IPS-18a (cell line): Measurements from ENCODE around the gene KL.

Experiments used
- H3K27ac ChIP-seq: one replicate; pipeline ENCODE4 v1.5.1; 2013; ENCODE audit warnings: low read length
- H3K27me3 ChIP-seq: one replicate; pipeline ENCODE4 v1.6.1; 2013; ENCODE audit warnings: mild to moderate bottlenecking, low read length; ENCODE audit not compliant: control insufficient read depth, insufficient read depth
- H3K36me3 ChIP-seq: one replicate; pipeline ENCODE4 v1.6.1; 2013; ENCODE audit warnings: low read depth, low read length; ENCODE audit not compliant: control insufficient read depth
- H3K4me1 ChIP-seq: one replicate; pipeline ENCODE4 v1.6.1; 2013; ENCODE audit warnings: low read depth, low read length; ENCODE audit not compliant: control insufficient read depth
- H3K4me3 ChIP-seq: one replicate; pipeline ENCODE4 v1.5.1; 2013; ENCODE audit warnings: low read length
- H3K9ac ChIP-seq: one replicate; pipeline ENCODE4 v1.6.1; 2013; ENCODE audit warnings: mild to moderate bottlenecking, low read length, moderate library complexity
- H3K9me3 ChIP-seq: one replicate; pipeline ENCODE4 v1.6.1; 2013; ENCODE audit warnings: low read depth, low read length; ENCODE audit not compliant: control insufficient read depth

Gene KL

GRCh38 chr13:33050161-33050560 is 33.9 kb downstream of the KL start:
- Histone ChIP-seq H3K4me3 (no peak overlapping the region), H3K9ac (no peak overlapping the region), H3K27me3 (no peaks in the 10 kb centered on the region), H3K36me3 (no peaks in the 10 kb centered on the region), H3K9me3 (no peaks in the 10 kb centered on the region), H3K27ac (no peak overlapping the region), H3K4me1 (no peaks in the 10 kb centered on the region)

GRCh38 chr13:33051632-33052031 is 35.4 kb downstream of the KL start:
- Histone ChIP-seq H3K4me3 (no peak overlapping the region), H3K4me1 (no peaks in the 10 kb centered on the region), H3K27ac (no peak overlapping the region), H3K9me3 (no peaks in the 10 kb centered on the region), H3K27me3 (no peaks in the 10 kb centered on the region), H3K36me3 (no peaks in the 10 kb centered on the region), H3K9ac (no peak overlapping the region)

GRCh38 chr13:33052506-33053280 is 36.5 kb downstream of the KL start:
- no peaks in the 10 kb centered on the region for H3K36me3 ChIP-seq
- H3K4me3 ChIP-seq = no peak overlapping the region
- H3K4me1 ChIP-seq = no peaks in the 10 kb centered on the region
- H3K27ac ChIP-seq = no peak overlapping the region
- no peaks in the 10 kb centered on the region for H3K9me3 ChIP-seq
- H3K27me3 ChIP-seq = no peaks in the 10 kb centered on the region
- no peak overlapping the region for H3K9ac ChIP-seq

GRCh38 chr13:33053397-33054066 is 37.3 kb downstream of the KL start:
- H3K9me3 ChIP-seq = no peaks in the 10 kb centered on the region

DNA sequence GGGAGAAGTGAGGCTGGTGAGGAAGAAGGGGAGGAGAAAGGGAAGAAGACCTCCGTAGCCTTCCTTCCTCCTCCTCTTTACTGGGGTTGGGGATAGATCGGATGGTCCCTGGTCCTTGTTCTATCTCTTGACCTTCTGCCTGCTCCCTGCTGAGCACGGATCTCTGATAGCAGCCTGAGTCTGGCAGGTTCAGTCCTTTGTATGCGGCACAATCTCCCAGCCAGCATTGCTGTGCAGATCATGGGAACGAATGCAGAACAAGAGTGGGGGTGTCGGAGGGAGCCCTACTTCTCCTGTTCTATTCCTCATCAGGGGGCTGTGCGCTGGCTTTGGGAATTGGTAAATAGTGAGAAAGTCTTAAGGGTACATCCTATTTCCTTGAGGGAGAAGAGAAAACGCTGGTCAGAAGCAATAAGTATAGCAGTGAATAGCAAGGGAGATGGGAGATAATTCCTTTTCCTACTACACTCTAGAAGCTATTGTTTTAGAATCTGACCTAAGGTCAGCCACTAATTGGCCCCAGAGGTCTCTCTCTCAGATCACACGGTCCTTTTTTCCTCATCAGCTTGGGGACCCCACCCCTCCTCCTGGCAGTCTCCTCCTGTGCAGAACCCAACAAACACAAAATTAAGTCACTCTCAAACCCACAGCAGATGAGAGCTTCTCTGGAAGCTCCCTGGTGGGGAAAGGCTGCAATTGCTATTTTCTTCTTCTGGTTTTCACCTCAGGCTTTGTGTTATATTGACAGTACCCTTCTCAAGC is 41.0 kb downstream of the KL start:
- H3K27me3 ChIP-seq = no peaks in the 10 kb centered on the region
- no peak overlapping the region for H3K4me3 ChIP-seq
- H3K9ac ChIP-seq = no peak overlapping the region
- H3K4me1 ChIP-seq = no peaks in the 10 kb centered on the region
- no peaks in the 10 kb centered on the region for H3K9me3 ChIP-seq
- H3K27ac ChIP-seq = no peak overlapping the region
- no peaks in the 10 kb centered on the region for H3K36me3 ChIP-seq

More at GRCh38 chr13:33053397-33054066, 37.3 kb downstream of the KL start:
- Histone ChIP-seq H3K9ac (no peak overlapping the region), H3K4me3 (no peak overlapping the region), H3K27ac (no peak overlapping the region), H3K36me3 (no peaks in the 10 kb centered on the region), H3K27me3 (no peaks in the 10 kb centered on the region), H3K4me1 (no peaks in the 10 kb centered on the region)

- H3K36me3 ChIP-seq = no peaks in the 10 kb centered on the region
- H3K27ac ChIP-seq = no peak overlapping the region
- H3K9ac ChIP-seq = no peak overlapping the region
- H3K4me3 ChIP-seq = no peak overlapping the region
- no peaks in the 10 kb centered on the region for H3K4me1 ChIP-seq
- H3K9me3 ChIP-seq = no peaks in the 10 kb centered on the region
- H3K27me3 ChIP-seq = no peaks in the 10 kb centered on the region
Measured at GRCh38 chr13:33058776-33059327, 42.6 kb downstream of the KL start.

- no peak overlapping the region for H3K27ac ChIP-seq
- H3K9me3 ChIP-seq = no peaks in the 10 kb centered on the region
- no peaks in the 10 kb centered on the region for H3K27me3 ChIP-seq
- no peak overlapping the region for H3K4me3 ChIP-seq
- H3K4me1 ChIP-seq = no peaks in the 10 kb centered on the region
- H3K9ac ChIP-seq = no peak overlapping the region
- no peaks in the 10 kb centered on the region for H3K36me3 ChIP-seq
Measured at GRCh38 chr13:33060815-33061214, 44.6 kb downstream of the KL start.

GRCh38 chr13:33066329-33066728 is 50.1 kb downstream of the KL start:
- Histone ChIP-seq H3K36me3 (no peaks in the 10 kb centered on the region), H3K27ac (no peak overlapping the region), H3K9me3 (no peaks in the 10 kb centered on the region), H3K4me1 (no peaks in the 10 kb centered on the region), H3K9ac (no peak overlapping the region), H3K27me3 (no peaks in the 10 kb centered on the region), H3K4me3 (no peak overlapping the region)

GRCh38 chr13:33069365-33069764 is 53.1 kb downstream of the KL start:
- H3K9me3 ChIP-seq = no peaks in the 10 kb centered on the region
- no peak overlapping the region for H3K4me3 ChIP-seq
- H3K9ac ChIP-seq = no peak overlapping the region
- no peaks in the 10 kb centered on the region for H3K36me3 ChIP-seq
- H3K27ac ChIP-seq = no peak overlapping the region
- H3K27me3 ChIP-seq = no peaks in the 10 kb centered on the region
- H3K4me1 ChIP-seq = peaks cover 6% of the 10 kb centered on the region

- Histone ChIP-seq H3K4me3 (no peak overlapping the region), H3K27ac (no peak overlapping the region), H3K27me3 (no peaks in the 10 kb centered on the region), H3K4me1 (peaks cover 6% of the 10 kb centered on the region), H3K9ac (no peak overlapping the region), H3K36me3 (no peaks in the 10 kb centered on the region), H3K9me3 (no peaks in the 10 kb centered on the region)
Measured at GRCh38 chr13:33070713-33071112, 54.5 kb downstream of the KL start.

DNA sequence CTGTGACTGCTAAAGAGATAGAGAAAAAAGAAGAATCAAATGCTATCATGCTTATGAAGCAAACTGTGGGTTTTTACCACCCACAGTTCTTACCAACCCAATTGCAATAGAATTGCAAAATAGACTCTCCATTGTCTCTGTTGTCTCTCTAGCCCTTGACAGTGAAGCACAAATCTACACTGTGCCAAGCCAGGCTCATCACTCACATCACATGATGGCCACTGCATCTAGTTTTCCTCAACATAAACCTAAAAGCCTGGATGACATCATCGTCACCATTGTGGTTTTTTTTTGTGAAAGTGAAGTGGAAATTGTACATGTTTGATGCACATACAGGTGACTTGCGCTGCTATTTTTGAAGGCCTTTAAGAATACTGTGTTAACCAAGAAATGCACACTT is 56.1 kb downstream of the KL start:
- Histone ChIP-seq H3K4me1 (peaks cover 6% of the 10 kb centered on the region), H3K4me3 (no peak overlapping the region), H3K27ac (no peak overlapping the region), H3K9me3 (no peaks in the 10 kb centered on the region), H3K27me3 (no peaks in the 10 kb centered on the region), H3K36me3 (no peaks in the 10 kb centered on the region), H3K9ac (no peak overlapping the region)
